Muscle of back (tissue), 11 donors: ENCODE measurements around the gene ARMC2. TPM values are rescaled to one million over a fixed set of nuclear protein-coding genes. Genes with fewer than 3 reads are reported as not detected.
"Not testable (repeated sequence)": the region's sequence is repeated elsewhere in the genome, so short reads cannot be mapped to it uniquely, and the experiment has no call there.

Experiments
- DNase-seq, 3 donors: peaks; one replicate each; pipeline versions ENCODE4 v3.0.0 to v3.0.0-alpha.2; 2013
- polyA plus RNA-seq, 10 donors: library from polyadenylated mRNA; unstranded; fragments of 120-200 nt; gene quantifications; one replicate each; pipeline ENCODE4 v1.2.1, GENCODE V29; 2013; ENCODE audit not compliant: insufficient read length in 10 of 10

Gene ARMC2
- polyA plus RNA-seq, 10 donors, result 5.4 to 10.8 (median 7.7) TPM

GRCh38 chr6:108869876-108870275, 21.7 kb downstream of the ARMC2 start:
- DNase-seq, result no peak

- DNase-seq, result no peak
These were observed 22.1 kb downstream of the ARMC2 start for GRCh38 chr6:108870357-108870756.

GRCh38 chr6:108872141-108872557, 23.9 kb downstream of the ARMC2 start:
- no peak for DNase-seq

GRCh38 chr6:108872575-108872974, 24.4 kb downstream of the ARMC2 start:
- DNase-seq, result no peak

- no peak for DNase-seq
These were observed 25.0 kb downstream of the ARMC2 start for GRCh38 chr6:108873251-108873650.

GRCh38 chr6:108873971-108874370, 25.7 kb downstream of the ARMC2 start:
- no peak for DNase-seq

- no peak for DNase-seq
These were observed 26.4 kb downstream of the ARMC2 start for GRCh38 chr6:108874470-108875160.

GRCh38 chr6:108875161-108875555, 26.9 kb downstream of the ARMC2 start:
- DNase-seq, result no peak

GRCh38 chr6:108877046-108877751, 29.0 kb downstream of the ARMC2 start:
- DNase-seq, result peak; percentile 79 to 88 (median 83)

- DNase-seq, result no peak
These were observed 30.7 kb downstream of the ARMC2 start for GRCh38 chr6:108878942-108879341.

GRCh38 chr6:108883172-108883571, 35.0 kb downstream of the ARMC2 start:
- no peak for DNase-seq

GRCh38 chr6:108884211-108885059, 36.2 kb downstream of the ARMC2 start:
- DNase-seq, result no peak

- no peak for DNase-seq
These were observed 39.8 kb downstream of the ARMC2 start for GRCh38 chr6:108888052-108888451.

GRCh38 chr6:108888745-108889144, 40.5 kb downstream of the ARMC2 start:
- DNase-seq, result no peak

GRCh38 chr6:108890898-108891297, 42.7 kb downstream of the ARMC2 start:
- DNase-seq, result not testable (repeated sequence)

- no peak for DNase-seq
These were observed 47.3 kb downstream of the ARMC2 start for GRCh38 chr6:108895571-108895970.

- DNase-seq, result peak in 2 of 3 donors; percentile 42 to 72
These were observed 48.0 kb downstream of the ARMC2 start for GRCh38 chr6:108896111-108896661.

GRCh38 chr6:108897371-108897770, 49.1 kb downstream of the ARMC2 start:
- DNase-seq, result no peak

- DNase-seq, result no peak
These were observed 54.2 kb downstream of the ARMC2 start for GRCh38 chr6:108902382-108902792.

- DNase-seq, result no peak
These were observed 55.6 kb downstream of the ARMC2 start for GRCh38 chr6:108903796-108904195.

GRCh38 chr6:108904741-108905140, 56.5 kb downstream of the ARMC2 start:
- no peak for DNase-seq
